Measurements from ENCODE around the gene DLK1.

DLK1 gene

GRCh38 chr14:100765296-100765695 is 38.6 kb downstream of the DLK1 start:
- DNase-seq, result no peak

- DNase-seq, result no peak
Measured at GRCh38 chr14:100765991-100766390, 39.3 kb downstream of the DLK1 start.

GRCh38 chr14:100767003-100767787 is 40.5 kb downstream of the DLK1 start:
- no peak for DNase-seq

GRCh38 chr14:100767788-100768536 is 41.3 kb downstream of the DLK1 start:
- DNase-seq, result no peak

- DNase-seq, result no peak
Measured at GRCh38 chr14:100769035-100769939, 42.6 kb downstream of the DLK1 start.

- DNase-seq, result no peak
Measured at GRCh38 chr14:100770046-100770445, 43.4 kb downstream of the DLK1 start.

GRCh38 chr14:100770605-100771120 is 44.0 kb downstream of the DLK1 start:
- DNase-seq, result no peak

- peak; percentile 24 for DNase-seq
Measured at GRCh38 chr14:100771121-100771800, 44.6 kb downstream of the DLK1 start.

- no peak for DNase-seq
Measured at GRCh38 chr14:100772607-100773165, 46.0 kb downstream of the DLK1 start.

- no peak for DNase-seq
Measured at GRCh38 chr14:100773331-100774163, 46.9 kb downstream of the DLK1 start.

GRCh38 chr14:100774164-100774537 is 47.5 kb downstream of the DLK1 start:
- no peak for DNase-seq

GRCh38 chr14:100775351-100775830 is 48.7 kb downstream of the DLK1 start:
- DNase-seq, result no peak

GRCh38 chr14:100775831-100776591 is 49.3 kb downstream of the DLK1 start:
- DNase-seq, result no peak

- DNase-seq, result no peak
Measured at GRCh38 chr14:100776681-100777365, 50.1 kb downstream of the DLK1 start.

- DNase-seq, result no peak
Measured at GRCh38 chr14:100777366-100777817, 50.7 kb downstream of the DLK1 start.

- DNase-seq, result no peak
Measured at GRCh38 chr14:100777818-100778525, 51.3 kb downstream of the DLK1 start.

- DNase-seq, result no peak
Measured at GRCh38 chr14:100778526-100778882, 51.8 kb downstream of the DLK1 start.

GRCh38 chr14:100778951-100779690 is 52.4 kb downstream of the DLK1 start:
- DNase-seq, result no peak

All from hematopoietic multipotent progenitor cell treated with erythropoietin and hydrocortisone succinate and interleukin-3 and kit ligand, for 6 days (in vitro differentiated cells).